ENCODE measurements around the gene QPRT.
"Not testable (repeated sequence)": the region's sequence is repeated elsewhere in the genome, so short reads cannot be mapped to it uniquely, and the experiment has no call there.

Gene QPRT

DNA sequence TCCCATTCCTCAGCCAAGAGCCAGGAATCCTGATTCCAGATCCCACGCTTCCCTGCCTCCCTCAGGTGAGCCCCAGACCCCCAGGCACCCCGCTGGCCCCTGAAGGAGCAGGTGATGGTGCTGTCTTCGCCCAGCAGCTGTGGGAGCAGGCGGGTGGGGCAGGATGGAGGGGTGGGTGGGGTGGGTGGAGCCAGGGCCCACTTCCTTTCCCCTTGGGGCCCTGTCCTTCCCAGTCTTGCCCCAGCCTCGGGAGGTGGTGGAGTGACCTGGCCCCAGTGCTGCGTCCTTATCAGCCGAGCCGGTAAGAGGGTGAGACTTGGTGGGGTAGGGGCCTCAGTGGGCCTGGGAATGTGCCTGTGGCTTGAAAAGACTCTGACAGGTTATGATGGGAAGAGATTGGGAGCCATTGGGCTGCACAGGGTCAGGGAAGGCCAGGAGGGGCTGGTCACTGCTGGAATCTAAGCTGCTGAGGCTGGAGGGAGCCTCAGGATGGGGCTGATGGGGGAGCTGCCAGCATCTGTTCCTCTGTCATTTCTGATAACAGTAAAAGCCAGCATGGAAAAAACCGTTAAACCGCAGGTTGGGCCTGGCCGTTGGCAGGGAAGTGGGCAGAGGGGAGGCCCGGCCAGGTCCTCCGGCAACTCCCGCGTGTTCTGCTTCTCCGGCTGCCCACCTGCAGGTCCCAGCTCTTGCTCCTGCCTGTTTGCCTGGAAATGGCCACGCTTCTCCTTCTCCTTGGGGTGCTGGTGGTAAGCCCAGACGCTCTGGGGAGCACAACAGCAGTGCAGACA is 15.8 kb upstream of the QPRT start, which contains the start of gene SPN:
Gene SPN (plus strand): TSS at position 232 of the 791 bp plus-strand sequence. CDS start 482 bp downstream, at position 714.
- DNase-seq, result peak; percentile 86

GRCh38 chr16:29663807-29664090 is 15.2 kb upstream of the QPRT start:
- no peak for DNase-seq

- DNase-seq, result no peak
Observed at GRCh38 chr16:29664091-29664921, 14.7 kb upstream of the QPRT start.

GRCh38 chr16:29665294-29666077 is 13.5 kb upstream of the QPRT start:
- DNase-seq, result peak; percentile 33

GRCh38 chr16:29667322-29667610 is 11.7 kb upstream of the QPRT start:
- DNase-seq, result not testable (repeated sequence)

GRCh38 chr16:29667755-29668154 is 11.2 kb upstream of the QPRT start:
- no peak for DNase-seq

- no peak for DNase-seq
Observed at GRCh38 chr16:29668267-29668666, 10.7 kb upstream of the QPRT start.

- DNase-seq, result no peak
Observed at GRCh38 chr16:29673501-29673900, 5.5 kb upstream of the QPRT start.

- DNase-seq, result peak; percentile 84
Observed at GRCh38 chr16:29674188-29674587, 4.8 kb upstream of the QPRT start.

DNA sequence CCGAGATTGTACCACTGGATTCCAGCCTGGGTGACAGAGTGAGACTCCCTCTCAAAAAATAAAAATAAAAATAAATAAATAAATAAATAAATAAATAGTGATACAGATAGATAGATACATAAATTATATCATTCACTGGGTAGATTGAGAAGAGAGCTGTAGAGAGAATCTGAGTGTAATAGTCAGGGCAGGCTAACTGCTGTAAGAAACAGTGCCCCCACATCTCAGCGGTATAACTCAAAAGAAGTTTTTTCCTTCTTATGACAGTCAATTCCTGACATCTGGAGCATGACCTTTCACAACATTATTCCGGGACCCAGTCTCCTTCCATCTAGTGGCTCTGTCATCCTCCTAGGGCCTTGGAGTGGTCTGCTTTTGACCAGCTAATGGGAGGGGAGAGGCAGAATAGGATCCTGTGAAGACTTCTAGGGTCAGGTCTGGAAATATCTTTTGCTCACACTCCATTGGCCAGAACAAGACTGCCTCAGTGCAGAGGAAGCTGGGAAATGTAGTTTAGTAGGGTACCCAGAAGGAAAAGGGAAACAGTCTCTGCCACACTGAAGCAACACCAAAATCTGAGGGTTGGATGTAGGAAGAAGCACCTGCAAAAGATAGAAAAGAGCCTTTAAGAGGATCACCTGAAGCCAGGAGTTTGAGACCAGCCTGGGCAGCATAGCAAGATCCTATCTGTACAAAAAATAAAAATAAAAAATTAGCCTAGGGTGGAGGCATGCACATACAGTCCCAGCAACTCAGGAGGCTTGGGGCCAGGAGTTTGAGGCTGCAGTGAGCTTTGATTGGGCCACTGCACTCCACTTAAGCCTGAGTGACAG is 3.0 kb upstream of the QPRT start:
- DNase-seq, result peak; percentile 73

GRCh38 chr16:29676989-29677785 is 1.8 kb upstream of the QPRT start:
- peak; percentile 75 for DNase-seq

- DNase-seq, result no peak
Observed at GRCh38 chr16:29680180-29680598, 1.2 kb downstream of the QPRT start.

DNA sequence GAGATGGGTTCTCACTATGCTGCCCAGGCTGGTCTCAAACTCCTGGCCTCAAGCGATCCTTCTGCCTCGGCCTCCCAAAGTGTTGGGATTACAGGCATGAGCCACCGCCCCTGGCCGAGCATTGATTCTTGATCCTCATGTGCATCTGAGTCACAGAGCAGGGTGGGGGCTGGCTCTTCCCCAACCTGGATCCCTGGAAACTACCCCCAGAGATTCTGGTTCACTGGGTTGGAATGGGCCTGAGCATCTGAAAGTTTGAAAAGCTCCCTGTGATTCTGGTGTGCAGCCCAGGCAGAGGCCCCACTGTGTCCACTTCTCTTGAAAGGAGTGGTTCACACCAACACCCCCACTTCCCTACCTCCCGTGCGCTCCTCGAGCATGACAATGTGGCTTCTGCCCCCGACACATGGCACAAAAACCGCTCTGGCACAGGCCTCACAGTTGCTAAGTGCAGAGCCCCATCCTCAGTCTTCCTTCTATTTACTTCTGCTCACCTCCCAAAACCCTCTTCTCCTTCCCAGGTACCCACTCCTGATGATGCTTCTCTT is 4.6 kb downstream of the QPRT start:
- no peak for DNase-seq

DNA sequence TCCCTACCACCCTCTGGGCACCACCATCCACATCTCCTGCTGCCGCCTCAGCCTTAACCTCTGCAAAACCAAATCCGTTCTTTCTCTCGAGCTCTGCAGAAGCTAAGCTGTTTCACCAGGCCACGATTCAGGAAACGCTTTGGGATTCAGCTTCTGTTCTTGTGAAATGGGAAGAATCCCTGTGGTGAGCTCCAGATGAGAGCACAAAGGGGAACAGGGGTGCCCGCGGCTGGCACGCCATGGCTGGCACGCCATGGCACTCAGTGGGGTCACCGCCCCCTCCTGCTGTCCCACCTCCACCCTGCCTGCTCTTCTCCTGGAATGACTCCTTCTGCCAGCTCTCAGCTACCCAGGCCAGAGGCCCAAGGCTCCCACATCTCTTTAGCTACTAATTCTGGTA is 5.7 kb downstream of the QPRT start:
- DNase-seq, result no peak

- DNase-seq, result peak; percentile 55
Observed at GRCh38 chr16:29686740-29687332, 7.9 kb downstream of the QPRT start.

- DNase-seq, result no peak
Observed at GRCh38 chr16:29687755-29688154, 8.8 kb downstream of the QPRT start.

GRCh38 chr16:29688172-29688571 is 9.2 kb downstream of the QPRT start:
- no peak for DNase-seq

- DNase-seq, result peak; percentile 37
Observed at GRCh38 chr16:29689490-29690351, 10.7 kb downstream of the QPRT start.

DNA sequence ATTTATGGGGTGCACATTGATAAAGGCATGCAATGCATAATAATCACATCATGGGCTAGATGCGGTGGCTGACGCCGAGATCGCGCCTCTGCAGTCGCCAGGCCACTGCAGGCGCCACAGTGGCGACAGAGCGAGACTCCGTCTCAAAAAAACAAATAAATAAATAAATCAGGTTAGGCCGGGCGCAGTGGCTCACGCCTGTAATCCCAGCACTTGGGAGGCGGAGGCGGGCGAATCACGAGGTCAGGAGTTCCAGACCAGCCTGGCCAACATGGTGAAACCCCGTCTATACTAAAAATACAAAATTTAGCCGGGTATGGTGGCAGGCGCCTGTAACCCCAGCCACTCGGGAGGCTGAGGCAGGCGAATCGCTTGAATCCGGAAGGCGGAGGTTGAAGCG is 13.6 kb downstream of the QPRT start:
- DNase-seq, result not testable (repeated sequence)

Data from MV-4-11 (cell line).